ENCODE measurements around the gene NUP205. TPM values are rescaled to one million over a fixed set of nuclear protein-coding genes. Genes with fewer than 3 reads are reported as not detected.

NUP205 gene
- total RNA-seq, 1 experiment from 2014 or later = 91.0 TPM

- Histone ChIP-seq H3K4me3 (replicated peaks in 1 of 2; ENCODE audit: low read depth in 1 of 2, low read length in 2 of 2) (no peak overlapping the region), H3K4me2 (ENCODE audit: low read length) (no peak overlapping the region), H3K27me3 (ENCODE audit: insufficient read depth, low read length) (no peaks in the 10 kb centered on the region), H3K4me1 (ENCODE audit: control insufficient read depth in 1 of 2, insufficient read depth in 2 of 2, low read length in 2 of 2) (no peaks in the 10 kb centered on the region), H3K9ac (ENCODE audit: low read length) (no peak overlapping the region), H3K36me3 (ENCODE audit: control insufficient read depth in 1 of 2, insufficient read depth in 2 of 2, low read length in 2 of 2) (peaks cover 12 to 15% of the 10 kb centered on the region in 2 experiments), H3K27ac (ENCODE audit: low read depth, low read length) (no peak overlapping the region), H3K9me3 (ENCODE audit: control insufficient read depth in 1 of 2, insufficient read depth in 1 of 2, low read depth in 1 of 2, low read length in 2 of 2) (no peaks in the 10 kb centered on the region), H3K9me2 (ENCODE audit: insufficient read depth) (no peaks in the 10 kb centered on the region), H3K79me2 (ENCODE audit: insufficient read depth, low read length) (peaks cover 10% of the 10 kb centered on the region; the same call in 1 of the 2 replicates), H4K20me1 (ENCODE audit: insufficient read depth) (no peaks in the 10 kb centered on the region), H2AFZ (ENCODE audit: low read depth, low read length, poor library complexity, severe bottlenecking) (no peak overlapping the region)
- no TSS peak for BruUV-seq (replicated peaks)
- intact Hi-C loops (cut with micrococcal nuclease) = no loop called here
- TF ChIP-seq CTCF (IDR thresholded peaks at IDR 0.05 in 2 of 3, conservative IDR thresholded peaks at IDR 0.05 in 1 of 3; ENCODE audit: borderline replicate concordance in 1 of 3, insufficient read depth in 1 of 3, low read depth in 2 of 3, low read length in 2 of 3) = no peak
- TF ChIP-seq FOSL1 (IDR thresholded peaks at IDR 0.05; ENCODE audit: low read depth) = no peak
- TF ChIP-seq TCF7L2 (IDR thresholded peaks at IDR 0.05; ENCODE audit: borderline replicate concordance, extremely low read depth, insufficient read depth, insufficient read length) = no peak
- TF ChIP-seq MAX (IDR thresholded peaks at IDR 0.05) = no peak
- no peak for TF ChIP-seq YY1 (IDR thresholded peaks at IDR 0.05; ENCODE audit: extremely low read depth, insufficient replicate concordance, low read depth, low read length)
- TF ChIP-seq CEBPB (IDR thresholded peaks at IDR 0.05; ENCODE audit: low read depth) = no peak
- no peak for TF ChIP-seq SP1 (IDR thresholded peaks at IDR 0.05; ENCODE audit: low read depth)
- no peak for TF ChIP-seq CBX3 (IDR thresholded peaks at IDR 0.05; ENCODE audit: low read depth)
- DNase-seq (ENCODE audit: low read depth, low spot score) = no peak
- CTCF ChIA-PET = no interaction called here
- RAD21 ChIA-PET (ENCODE audit: low non-redundant PET in 1 of 2, low total read pairs in 2 of 2, uncharacterized antibody in 2 of 2, unreplicated experiment in 2 of 2) = no interaction called here
- no peak for ATAC-seq
- POLR2A ChIA-PET = no interaction called here
These were observed 121.2 kb downstream of the NUP205 start for GRCh38 chr7:135678612-135679575.
